ENCODE results near the gene APOL1.

Gene APOL1

GRCh38 chr22:36311386-36312085, 58.6 kb downstream of the APOL1 start:
- H3K27me3 ChIP-seq (ENCODE audit: control insufficient read depth in 3 of 3, insufficient read depth in 3 of 3, low read depth in 1 of 3, low read length in 3 of 3), result no peaks in the 10 kb centered on the region
- DNase-seq (ENCODE audit: low spot score), result no peak
- H2AK5ac ChIP-seq (ENCODE audit: low read depth, low read length), result no peak overlapping the region
- no peak overlapping the region for H3K4ac ChIP-seq (ENCODE audit: low read length)
- no peak overlapping the region for H4K8ac ChIP-seq (ENCODE audit: low read depth, low read length)
- H2BK12ac ChIP-seq (ENCODE audit: low read length), result no peak overlapping the region
- H2BK5ac ChIP-seq (ENCODE audit: low read length), result peak overlapping the region; percentile 14
- H3K23ac ChIP-seq (ENCODE audit: low read depth, low read length, poor library complexity), result no peak overlapping the region
- H3K18ac ChIP-seq (ENCODE audit: low read length), result peak overlapping the region; percentile 17
- H3K9ac ChIP-seq (ENCODE audit: low read depth, low read length, poor library complexity), result peak overlapping the region; percentile 50
- no peak overlapping the region for H2BK120ac ChIP-seq (ENCODE audit: low read depth, low read length)
- H3K14ac ChIP-seq (ENCODE audit: low read length), result no peak overlapping the region
- no peak overlapping the region for H4K91ac ChIP-seq (ENCODE audit: low read depth, low read length, poor library complexity)
- H2AFZ ChIP-seq (ENCODE audit: low read length), result no peak overlapping the region
- H3K4me3 ChIP-seq (ENCODE audit: low read length in 2 of 2), result no peak overlapping the region
- no peak overlapping the region for H2BK15ac ChIP-seq (ENCODE audit: low read length)
- no peaks in the 10 kb centered on the region for H3K9me3 ChIP-seq (replicated peaks in 1 of 2; ENCODE audit: control insufficient read depth in 2 of 2, insufficient read depth in 1 of 2, low read depth in 1 of 2, low read length in 2 of 2)
- H3K36me3 ChIP-seq (replicated peaks in 1 of 2; ENCODE audit: control insufficient read depth in 2 of 2, insufficient read depth in 2 of 2, low read length in 2 of 2), result peaks cover 59 to 91% of the 10 kb centered on the region in 2 donors
- H3K79me1 ChIP-seq (ENCODE audit: low read depth, low read length), result peaks cover 4% of the 10 kb centered on the region
- WGBS, 2 donors (ENCODE audit: extremely low coverage in 2 of 2, insufficient read length in 2 of 2, insufficient replicate concordance in 1 of 2), result no CpG with 5 or more reads among the region's 18 CpGs
- no peak overlapping the region for H3K4me2 ChIP-seq (ENCODE audit: insufficient read depth, low read length, poor library complexity, severe bottlenecking)
- H3K4me1 ChIP-seq (ENCODE audit: control insufficient read depth in 2 of 2, insufficient read depth in 1 of 2, low read depth in 1 of 2, low read length in 2 of 2), result no peaks in the 10 kb centered on the region
- H3K27ac ChIP-seq (replicated peaks; ENCODE audit: low read length), result no peak overlapping the region

- H2BK15ac ChIP-seq (ENCODE audit: low read length), result no peak overlapping the region
- H2AFZ ChIP-seq (ENCODE audit: low read length), result no peak overlapping the region
- no CpG with 5 or more reads among the region's 7 CpGs for WGBS, 2 donors (ENCODE audit: extremely low coverage in 2 of 2, insufficient read length in 2 of 2, insufficient replicate concordance in 1 of 2)
- H3K9me3 ChIP-seq (replicated peaks in 1 of 2; ENCODE audit: control insufficient read depth in 2 of 2, insufficient read depth in 1 of 2, low read depth in 1 of 2, low read length in 2 of 2), result no peaks in the 10 kb centered on the region
- no peak overlapping the region for H3K4me2 ChIP-seq (ENCODE audit: insufficient read depth, low read length, poor library complexity, severe bottlenecking)
- no peak for DNase-seq (ENCODE audit: low spot score)
- no peak overlapping the region for H3K9ac ChIP-seq (ENCODE audit: low read depth, low read length, poor library complexity)
- no peak overlapping the region for H3K18ac ChIP-seq (ENCODE audit: low read length)
- no peak overlapping the region for H3K14ac ChIP-seq (ENCODE audit: low read length)
- no peak overlapping the region for H2BK120ac ChIP-seq (ENCODE audit: low read depth, low read length)
- H3K4me3 ChIP-seq (ENCODE audit: low read length in 2 of 2), result no peak overlapping the region
- H3K27ac ChIP-seq (replicated peaks; ENCODE audit: low read length), result no peak overlapping the region
- peaks cover 66 to 93% of the 10 kb centered on the region in 2 donors for H3K36me3 ChIP-seq (replicated peaks in 1 of 2; ENCODE audit: control insufficient read depth in 2 of 2, insufficient read depth in 2 of 2, low read length in 2 of 2)
- H4K8ac ChIP-seq (ENCODE audit: low read depth, low read length), result no peak overlapping the region
- H2BK12ac ChIP-seq (ENCODE audit: low read length), result no peak overlapping the region
- no peaks in the 10 kb centered on the region for H3K27me3 ChIP-seq (ENCODE audit: control insufficient read depth in 3 of 3, insufficient read depth in 3 of 3, low read depth in 1 of 3, low read length in 3 of 3)
- peaks cover 5% of the 10 kb centered on the region for H3K79me1 ChIP-seq (ENCODE audit: low read depth, low read length)
- H4K91ac ChIP-seq (ENCODE audit: low read depth, low read length, poor library complexity), result no peak overlapping the region
- no peak overlapping the region for H3K4ac ChIP-seq (ENCODE audit: low read length)
- H3K23ac ChIP-seq (ENCODE audit: low read depth, low read length, poor library complexity), result no peak overlapping the region
- H3K4me1 ChIP-seq (ENCODE audit: control insufficient read depth in 2 of 2, insufficient read depth in 1 of 2, low read depth in 1 of 2, low read length in 2 of 2), result no peaks in the 10 kb centered on the region
- no peak overlapping the region for H2BK5ac ChIP-seq (ENCODE audit: low read length)
- H2AK5ac ChIP-seq (ENCODE audit: low read depth, low read length), result no peak overlapping the region
Observed at GRCh38 chr22:36315325-36315724, 62.4 kb downstream of the APOL1 start.

- Histone ChIP-seq H2AFZ (ENCODE audit: low read length) (no peak overlapping the region), H3K23ac (ENCODE audit: low read depth, low read length, poor library complexity) (no peak overlapping the region), H3K4me3 (ENCODE audit: low read length in 2 of 2) (no peak overlapping the region), H3K79me1 (ENCODE audit: low read depth, low read length) (peaks cover 3% of the 10 kb centered on the region), H3K27ac (replicated peaks; ENCODE audit: low read length) (no peak overlapping the region), H4K91ac (ENCODE audit: low read depth, low read length, poor library complexity) (no peak overlapping the region), H3K4ac (ENCODE audit: low read length) (no peak overlapping the region), H2AK5ac (ENCODE audit: low read depth, low read length) (no peak overlapping the region), H3K27me3 (ENCODE audit: control insufficient read depth in 3 of 3, insufficient read depth in 3 of 3, low read depth in 1 of 3, low read length in 3 of 3) (no peaks in the 10 kb centered on the region), H3K14ac (ENCODE audit: low read length) (no peak overlapping the region), H3K4me1 (ENCODE audit: control insufficient read depth in 2 of 2, insufficient read depth in 1 of 2, low read depth in 1 of 2, low read length in 2 of 2) (no peaks in the 10 kb centered on the region), H2BK15ac (ENCODE audit: low read length) (no peak overlapping the region), H2BK12ac (ENCODE audit: low read length) (no peak overlapping the region), H2BK120ac (ENCODE audit: low read depth, low read length) (no peak overlapping the region), H3K9ac (ENCODE audit: low read depth, low read length, poor library complexity) (no peak overlapping the region), H3K4me2 (ENCODE audit: insufficient read depth, low read length, poor library complexity, severe bottlenecking) (no peak overlapping the region), H2BK5ac (ENCODE audit: low read length) (no peak overlapping the region), H3K36me3 (replicated peaks in 1 of 2; ENCODE audit: control insufficient read depth in 2 of 2, insufficient read depth in 2 of 2, low read length in 2 of 2) (peaks cover 63 to 93% of the 10 kb centered on the region in 2 donors), H4K8ac (ENCODE audit: low read depth, low read length) (no peak overlapping the region), H3K9me3 (replicated peaks in 1 of 2; ENCODE audit: control insufficient read depth in 2 of 2, insufficient read depth in 1 of 2, low read depth in 1 of 2, low read length in 2 of 2) (no peaks in the 10 kb centered on the region), H3K18ac (ENCODE audit: low read length) (no peak overlapping the region)
- WGBS, 2 donors (ENCODE audit: extremely low coverage in 2 of 2, insufficient read length in 2 of 2, insufficient replicate concordance in 1 of 2), result no CpG with 5 or more reads among the region's 14 CpGs
- DNase-seq (ENCODE audit: low spot score), result no peak
Observed at GRCh38 chr22:36316419-36316818, 63.5 kb downstream of the APOL1 start.

Small RNAs within 50 kb of the gene (small RNA-seq; reads per million reads assigned to genes)
- gene MIR6819 (ENCODE audit: insufficient read depth), result 1.2 reads per million

Data from neuronal stem cell (in vitro differentiated cells).